Spleen (tissue), 7 donors: ENCODE results near the gene TMBIM4.

Source experiments
- CTCF ChIP-seq, 11 experiments: fragments of 200-600 bp in 7 of 11; fragments of 450-650 bp in 4 of 11; sonication (generic) in 4 of 11; IDR thresholded peaks in 8 of 11; conservative IDR thresholded peaks in 3 of 11; 1 replicate in 7 of 11; 2 replicates in 4 of 11; pipeline versions ENCODE4 v1.4.0 to v1.8.0; 2016 to 2021; ENCODE audit warnings: antibody characterized with exemption in 11 of 11, inconsistent platforms in 4 of 11, mild to moderate bottlenecking in 1 of 11
- POLR2A ChIP-seq, 3 donors: fragments of 450-650 bp; IDR thresholded peaks; one replicate each; pipeline ENCODE4 v1.5.1; 2017; ENCODE audit warnings: antibody characterized with exemption in 3 of 3, mild to moderate bottlenecking in 1 of 3
- donor health status: DM: no; HTN: no; CAD: no; lungs with moderate emphysema.
- donor health status: DM: no; HTN: no; CAD: no.
- donor health status: DM: no; HTN: no; CAD: no.

GRCh38 chr12:66176105-66176900, 6.5 kb upstream of the TMBIM4 start:
- TF ChIP-seq CTCF (IDR thresholded peaks at IDR 0.05 in 8 of 11, conservative IDR thresholded peaks at IDR 0.05 in 3 of 11): no peak
- TF ChIP-seq POLR2A (IDR thresholded peaks at IDR 0.05): no peak
